NCI-H146 treated with DMSO at 0.1 percent for 48 hours (cell line): ENCODE data around the gene GLO1.

Experiments
- DNase-seq: peaks from one replicate; lab custom pipeline; 2025; ENCODE audit not compliant: unreplicated experiment; lab: John Stamatoyannopoulos, UW

GLO1 gene

DNA sequence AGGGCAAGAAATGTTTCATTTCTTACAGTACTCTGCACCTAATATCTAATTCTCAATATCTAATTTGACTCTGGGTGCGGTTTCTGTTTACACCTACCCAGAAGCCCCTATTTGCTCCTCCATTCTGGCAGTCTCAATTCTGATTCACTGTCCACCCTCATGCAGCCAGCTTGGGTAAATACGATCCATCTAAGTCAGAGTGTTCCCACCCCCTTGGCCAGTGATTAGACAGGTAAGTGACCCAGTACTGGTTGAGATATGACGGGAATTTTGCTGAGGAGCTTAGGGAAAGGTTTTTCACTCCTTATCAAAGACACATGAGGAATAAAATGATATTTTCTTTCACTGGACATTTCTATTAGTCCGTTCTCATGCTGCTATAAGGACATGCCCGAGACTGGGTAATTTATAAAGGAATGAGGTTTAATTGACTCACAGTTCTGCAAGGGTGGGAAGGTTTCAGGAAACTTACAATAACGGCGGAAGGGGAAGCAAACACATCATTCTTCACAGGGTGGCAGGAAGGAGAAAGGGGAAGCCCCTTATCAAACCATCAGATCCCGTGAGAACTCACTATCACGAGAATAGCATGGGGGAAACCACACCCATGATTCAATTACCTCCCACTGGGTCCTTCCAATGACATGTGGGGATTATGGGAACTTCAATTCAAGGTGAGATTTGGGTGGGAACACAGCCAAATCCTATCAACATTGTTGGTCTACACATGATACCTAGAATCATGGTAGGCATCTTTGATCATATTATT lies 29.4 kb downstream of the GLO1 start:
- DNase-seq = no peak

DNA sequence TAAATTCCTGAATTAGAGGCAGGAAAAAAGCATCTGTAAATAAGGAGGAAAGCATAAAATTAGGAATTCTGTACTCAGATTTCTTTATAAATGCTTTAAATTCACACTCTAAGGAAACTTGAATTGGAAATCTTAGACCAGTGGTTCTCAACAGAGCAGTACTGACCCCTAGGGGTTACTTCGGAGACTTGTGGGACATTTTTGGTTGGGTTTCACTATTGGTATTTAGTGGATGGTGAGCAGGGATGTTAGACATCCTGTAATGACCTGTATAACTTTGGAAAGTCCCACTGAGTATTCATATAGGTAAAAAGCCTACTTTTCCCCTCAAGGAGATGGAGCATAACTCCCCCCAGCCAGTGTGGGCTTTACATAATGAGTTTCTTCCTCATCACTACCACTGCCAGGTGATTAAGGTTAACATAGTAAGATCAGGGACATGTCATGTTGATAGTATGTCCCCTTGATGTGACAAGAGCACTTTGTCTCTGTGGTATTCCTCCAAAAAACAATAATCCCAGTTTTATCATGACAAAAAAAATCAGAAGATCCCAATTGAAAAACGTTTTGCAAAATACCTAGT lies 31.0 kb downstream of the GLO1 start:
- peak; percentile 67 for DNase-seq

DNA sequence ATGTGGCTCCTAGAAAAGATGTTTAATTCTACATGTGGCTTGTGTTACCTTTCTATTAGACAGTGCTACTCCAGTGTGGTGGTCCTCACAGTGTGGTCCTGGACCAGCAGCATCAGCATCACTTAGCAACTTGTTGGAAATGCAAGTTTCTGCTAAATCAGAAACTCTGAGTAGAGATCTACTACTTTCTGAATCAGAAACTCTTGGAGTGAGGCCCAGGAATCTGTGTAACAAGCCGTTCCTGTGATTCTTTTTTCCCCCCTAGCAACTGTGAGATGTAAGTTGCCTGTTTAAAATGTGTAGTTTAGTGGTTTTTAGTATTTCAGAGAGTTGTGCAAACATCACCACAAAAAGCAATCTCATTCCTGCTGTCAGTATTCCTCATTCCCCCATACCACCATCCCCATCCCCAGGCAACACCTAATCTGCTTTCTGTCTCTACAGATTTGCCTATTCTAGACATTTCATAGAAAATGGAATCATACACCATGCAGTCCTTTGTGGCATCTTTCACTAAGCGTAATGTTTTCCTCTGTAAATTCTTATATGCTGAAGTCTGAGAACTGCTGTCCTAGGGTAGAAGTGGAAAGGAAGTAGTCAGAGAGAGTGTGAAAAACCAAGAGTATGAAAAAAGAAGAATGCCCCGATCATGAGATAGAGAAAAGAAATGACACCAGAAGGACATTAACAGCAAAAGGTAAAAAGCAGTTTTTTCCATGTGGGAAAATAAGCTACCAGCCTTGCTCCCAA lies 44.4 kb downstream of the GLO1 start:
- no peak for DNase-seq

DNA sequence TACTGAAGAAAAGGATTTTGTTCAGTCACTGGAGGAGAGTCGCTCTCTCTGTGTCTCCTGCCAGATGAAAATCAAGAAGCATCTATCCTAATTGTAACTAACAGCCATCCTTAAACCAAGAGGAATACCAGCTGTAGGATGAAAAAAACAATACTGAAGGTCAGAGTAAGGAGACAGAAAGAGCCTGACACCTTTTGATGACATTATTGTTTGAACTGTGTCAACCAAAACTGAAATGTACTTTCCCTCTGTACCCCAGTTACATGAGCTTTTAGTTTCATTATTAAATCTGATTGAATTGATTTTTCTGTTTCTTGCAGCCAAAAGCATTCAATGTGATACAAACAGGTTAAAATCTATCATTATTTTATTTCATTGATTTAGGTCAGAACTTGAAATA lies 46.0 kb downstream of the GLO1 start:
- DNase-seq = no peak

DNA sequence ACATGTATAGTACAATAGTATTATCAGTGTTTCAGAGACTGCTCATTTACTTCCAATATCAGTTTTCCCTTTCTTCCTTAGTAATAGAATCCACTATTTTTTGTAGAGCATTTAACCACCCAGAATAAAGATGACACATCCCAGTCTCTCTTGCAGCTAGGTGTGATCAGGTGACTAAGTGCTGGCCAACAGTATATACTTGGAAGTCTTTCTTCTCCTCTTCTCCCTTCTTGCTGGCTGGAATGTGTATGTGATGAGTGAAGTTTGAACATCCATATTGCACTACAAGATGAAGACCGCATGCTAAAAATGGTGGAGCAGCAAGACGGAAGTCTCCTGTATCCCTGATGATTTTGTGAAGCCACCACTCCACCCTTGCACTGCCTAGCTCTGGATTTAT lies 48.7 kb downstream of the GLO1 start:
- DNase-seq = no peak

DNA sequence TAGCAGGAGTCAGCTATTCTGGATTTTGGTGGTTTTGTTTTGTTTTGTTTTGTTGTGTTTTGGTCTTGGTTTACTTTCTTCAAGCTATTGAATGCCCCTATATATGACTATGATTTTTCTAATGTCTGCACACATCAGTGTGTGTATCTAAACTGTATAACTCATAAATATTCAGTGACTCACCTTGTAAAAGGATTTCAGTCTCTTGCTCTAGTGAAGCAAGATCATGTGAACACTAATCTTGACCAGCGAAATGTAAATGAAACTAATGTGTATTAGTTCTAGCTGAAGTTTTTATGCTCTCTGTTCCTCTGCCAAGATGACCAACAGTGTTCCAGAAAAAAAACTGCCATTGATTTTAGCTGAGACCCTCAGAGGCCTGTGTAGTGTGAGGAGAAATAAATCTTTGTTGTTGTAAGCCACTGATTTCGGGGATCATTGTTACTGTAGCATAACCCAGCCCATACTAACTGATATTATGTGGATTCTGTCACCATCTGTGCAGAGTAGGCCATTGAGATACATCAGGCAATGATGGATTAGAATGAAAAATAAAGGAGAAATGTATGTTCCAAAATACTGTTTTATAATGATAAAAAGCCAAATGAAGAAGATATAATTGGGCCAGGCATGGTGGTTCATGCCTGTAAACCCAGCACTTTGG lies 51.7 kb downstream of the GLO1 start:
- DNase-seq = no peak

DNA sequence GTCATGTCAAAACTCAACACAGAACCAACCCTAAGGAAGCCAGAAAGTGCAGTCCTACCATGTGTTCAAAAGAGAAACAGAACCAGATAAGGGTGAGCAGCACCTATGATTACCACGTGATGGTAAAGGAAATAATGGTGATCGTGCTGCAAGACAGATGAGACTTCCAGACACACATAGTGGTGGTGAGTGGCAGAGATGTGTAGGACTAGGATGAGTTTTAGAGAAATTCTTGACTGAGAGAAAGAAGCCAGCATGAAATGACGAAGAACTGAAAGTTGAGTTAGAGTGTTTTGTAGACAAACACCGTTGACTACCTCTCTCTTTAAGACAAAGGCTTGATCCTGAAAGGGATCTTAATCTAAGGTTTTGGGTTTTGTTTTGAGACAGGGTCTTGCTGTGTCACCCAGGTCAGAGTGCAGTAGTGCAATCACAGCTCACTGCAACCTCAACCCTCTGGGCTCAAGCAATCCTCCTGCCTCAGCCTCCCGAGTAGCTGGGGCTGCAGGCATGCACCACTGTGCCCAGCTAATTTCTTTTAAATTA lies 52.7 kb downstream of the GLO1 start:
- DNase-seq = no peak

DNA sequence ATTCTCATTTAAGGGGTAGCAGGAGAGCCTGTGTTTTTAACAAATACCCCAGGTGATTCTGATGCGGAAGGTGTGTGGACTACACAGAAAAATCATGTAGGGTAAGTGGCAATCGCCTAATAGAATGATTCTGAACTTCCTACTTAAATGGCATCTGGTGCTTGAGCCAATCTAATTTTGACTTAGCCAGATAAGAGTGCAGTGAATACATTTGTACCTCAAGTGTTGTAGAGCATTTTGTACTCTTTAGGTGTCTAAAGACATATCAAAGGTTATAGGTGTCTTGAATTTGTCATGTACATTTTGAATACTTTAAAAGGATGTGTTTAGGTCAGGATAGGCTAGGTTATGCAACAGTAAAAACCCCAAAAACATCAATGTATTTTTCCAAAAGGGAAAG lies 53.2 kb downstream of the GLO1 start:
- DNase-seq = no peak

DNA sequence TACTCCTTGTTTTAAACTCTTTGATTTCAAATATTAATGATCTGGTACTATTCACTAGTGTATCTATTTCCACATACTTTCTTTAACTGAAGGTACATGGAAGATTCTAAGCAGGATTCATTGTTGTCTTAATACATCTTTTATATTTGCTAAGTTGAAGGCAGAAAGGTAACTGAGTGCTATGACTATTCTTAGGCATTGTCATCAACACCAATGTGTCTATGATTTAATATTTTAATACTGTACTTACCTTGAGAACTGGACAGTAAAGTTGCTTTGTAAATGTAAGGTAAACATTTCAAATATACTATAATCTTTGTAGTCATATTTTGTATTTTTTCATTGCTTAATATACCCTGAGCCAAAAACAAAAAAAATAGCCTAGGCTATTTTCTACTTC lies 54.3 kb downstream of the GLO1 start:
- no peak for DNase-seq

DNA sequence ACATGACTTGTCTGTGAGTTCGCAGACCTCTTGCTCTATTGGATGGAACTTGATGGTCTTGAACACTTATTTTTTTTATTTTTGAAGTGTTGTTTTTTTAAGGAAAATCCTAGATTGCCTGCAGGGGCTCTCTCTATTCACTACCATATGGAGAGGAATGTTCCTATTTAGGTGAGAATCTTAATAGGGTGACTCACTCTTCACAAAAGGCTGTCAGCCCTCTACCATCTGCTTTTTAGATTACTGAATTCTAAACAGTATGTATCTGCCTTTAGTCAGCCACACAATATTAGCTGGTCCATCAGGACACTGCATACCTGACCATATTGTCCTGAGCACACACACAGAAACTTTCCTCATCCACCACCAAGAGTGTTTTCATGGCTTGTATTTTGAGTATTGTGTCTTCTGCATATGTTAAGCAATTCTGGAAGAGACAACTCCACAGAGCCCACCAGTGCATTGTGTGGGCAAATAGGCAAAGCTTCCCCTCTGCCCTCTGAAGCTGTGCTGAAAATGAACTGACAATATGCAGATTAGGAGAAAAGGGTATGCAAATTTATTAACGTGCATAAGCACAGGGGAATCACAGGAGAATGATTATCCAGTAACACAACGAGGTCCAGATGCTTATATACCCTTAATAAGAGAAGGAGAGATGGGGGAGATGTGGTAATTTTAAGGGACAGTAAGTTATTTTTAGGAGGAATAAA lies 56.6 kb downstream of the GLO1 start:
- DNase-seq = no peak

DNA sequence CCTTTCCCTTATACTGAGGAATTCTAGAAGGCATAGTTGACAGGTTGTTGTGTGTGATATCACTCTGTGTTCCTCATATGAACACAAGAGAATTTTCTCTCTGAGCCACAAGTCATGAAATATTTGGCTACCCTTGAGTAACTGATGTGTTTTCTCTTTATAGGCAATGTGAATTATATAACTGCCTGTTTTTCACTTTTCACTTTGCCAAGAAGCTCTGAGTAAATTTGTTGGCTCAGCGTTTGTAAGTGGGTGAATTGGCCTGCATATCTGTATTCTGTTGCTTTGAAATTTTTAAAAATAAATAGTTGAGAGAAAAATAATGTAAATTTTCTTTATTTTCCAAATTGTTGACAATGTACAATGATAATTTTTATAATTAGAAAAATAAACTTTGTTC lies 58.0 kb downstream of the GLO1 start:
- DNase-seq = no peak

DNA sequence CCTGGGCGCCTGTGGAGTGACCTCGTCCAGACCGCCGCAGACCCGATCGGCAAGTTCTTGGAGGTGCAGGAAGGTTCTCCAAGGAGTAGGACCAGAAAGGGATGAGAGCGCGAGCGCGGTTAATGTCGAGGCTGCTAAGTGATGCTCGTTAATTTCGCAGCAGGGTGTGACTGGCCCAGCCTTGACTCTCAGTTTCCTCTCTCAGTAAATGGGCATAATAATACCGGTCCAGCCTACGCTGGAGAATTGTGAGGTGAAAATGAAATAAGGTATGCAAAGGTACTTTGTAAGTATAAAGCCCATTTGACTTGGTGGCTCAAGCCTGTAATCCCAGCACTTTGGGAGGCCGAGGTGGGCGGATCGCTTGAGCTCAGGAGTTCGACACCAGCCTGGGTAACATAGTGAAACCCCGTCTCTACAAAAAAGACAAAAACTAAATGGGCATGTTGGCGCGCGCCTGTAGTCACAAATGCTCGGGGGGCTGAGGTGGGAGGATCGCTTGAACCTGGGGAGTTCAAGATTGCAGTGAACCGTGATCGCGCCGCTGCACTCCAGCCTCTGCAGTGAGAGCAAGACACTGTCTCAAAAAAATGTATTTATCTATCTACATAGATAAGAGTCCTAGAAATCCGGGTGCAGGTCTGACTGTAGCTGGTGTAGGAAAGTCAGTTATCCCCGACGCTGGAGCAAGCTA lies 62.6 kb downstream of the GLO1 start:
- DNase-seq = peak; percentile 66

DNA sequence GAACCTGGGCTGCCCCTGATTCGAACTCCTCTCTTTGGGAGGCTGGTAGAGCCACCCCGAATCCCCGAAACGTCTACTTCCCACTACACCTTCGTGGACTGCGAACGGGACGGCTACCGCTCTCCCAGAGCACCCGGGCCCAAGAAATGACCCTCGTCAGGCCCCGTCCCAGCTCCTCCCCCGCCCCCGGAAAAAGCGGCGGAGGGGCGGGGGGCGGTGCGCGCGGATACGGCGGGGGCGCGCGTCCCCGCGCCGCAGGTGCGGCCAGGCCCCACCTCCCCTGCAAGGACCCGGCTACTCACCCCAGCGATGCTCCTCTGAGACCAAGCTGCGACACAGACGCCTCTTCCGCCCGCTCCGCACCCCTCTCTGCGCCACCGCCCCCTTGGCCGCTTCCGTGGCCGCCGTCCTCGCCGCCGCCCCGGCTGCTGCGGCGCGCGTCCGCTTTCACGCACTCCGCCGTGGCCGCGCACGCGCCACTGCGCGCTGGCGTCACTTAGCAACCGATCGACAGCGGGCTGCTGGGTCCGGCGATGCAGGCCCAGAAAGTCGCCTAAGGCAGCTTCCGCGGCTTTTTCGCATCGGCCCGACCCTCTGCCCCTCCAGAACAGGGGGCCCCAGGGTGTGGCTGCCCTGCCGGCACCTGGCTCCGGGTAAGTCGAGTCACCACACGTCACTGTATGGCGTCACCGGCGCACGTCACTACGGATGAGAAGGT lies 63.3 kb downstream of the GLO1 start, which contains the start of gene BTBD9:
Gene BTBD9, minus strand, starts transcription at position 432 of the 718 bp plus-strand sequence.
- peak; percentile 81 for DNase-seq

DNA sequence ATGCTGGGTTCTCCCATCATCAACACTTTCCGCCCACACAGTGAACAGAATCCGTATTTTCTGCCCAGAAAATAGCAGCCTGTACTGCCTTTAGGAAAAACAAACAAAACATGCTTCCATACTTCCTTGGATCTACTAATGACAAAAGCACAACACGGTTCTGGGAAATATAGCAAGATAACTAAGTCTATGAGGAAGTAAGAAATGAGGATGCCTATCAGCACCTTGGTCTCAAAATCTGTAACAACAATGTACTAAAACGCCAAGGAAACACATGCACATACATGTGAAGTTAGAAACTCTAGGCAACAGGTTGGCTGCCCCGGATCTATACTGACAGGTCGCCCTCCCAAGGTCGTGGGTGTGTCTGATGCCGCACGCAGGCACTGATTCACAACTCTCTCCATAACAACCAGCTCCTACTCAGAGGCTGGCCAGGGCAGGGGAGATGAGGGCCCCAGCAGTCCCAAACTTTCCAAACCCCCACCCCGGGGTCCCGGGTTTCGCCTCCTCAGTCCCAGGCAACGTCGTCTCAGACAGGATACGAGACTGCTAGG lies 63.9 kb downstream of the GLO1 start:
- DNase-seq = peak; percentile 43

DNA sequence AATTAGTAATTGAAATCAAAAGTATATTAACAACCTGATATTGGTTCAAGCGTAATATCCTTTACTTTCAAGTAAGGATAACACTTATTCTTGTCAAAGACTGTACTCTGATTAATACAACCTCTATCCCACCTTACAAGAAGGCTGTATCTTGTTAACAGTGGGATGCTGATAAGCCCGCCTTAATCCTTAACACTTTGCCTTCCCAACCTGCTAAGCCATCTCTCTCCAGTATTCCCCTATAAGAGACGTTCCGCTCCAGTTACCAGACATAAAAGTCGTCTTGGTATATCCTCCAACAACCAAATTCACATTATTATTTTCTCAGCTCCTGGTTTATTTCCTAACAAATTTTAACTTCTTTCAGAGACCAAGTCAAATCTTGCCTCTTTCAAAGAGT lies 65.2 kb downstream of the GLO1 start:
- DNase-seq = no peak

DNA sequence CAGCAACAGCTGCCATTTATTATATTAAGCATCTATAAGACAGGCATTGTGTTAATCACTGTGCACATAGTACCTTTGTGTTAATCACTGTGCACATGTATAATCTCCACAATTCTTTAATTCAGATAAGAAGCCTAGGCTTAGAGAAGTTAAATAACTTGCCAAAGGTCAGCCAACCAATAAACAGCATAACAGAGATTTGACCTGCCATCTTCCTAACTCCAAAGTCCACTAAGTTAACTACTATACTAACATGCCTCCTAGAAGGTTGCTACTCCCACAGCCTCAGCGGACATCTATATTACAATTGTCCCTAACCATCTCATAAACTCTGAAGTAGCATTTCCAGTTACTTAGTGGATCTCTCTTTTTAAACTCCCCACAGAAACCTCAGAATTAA lies 66.9 kb downstream of the GLO1 start:
- DNase-seq = no peak

DNA sequence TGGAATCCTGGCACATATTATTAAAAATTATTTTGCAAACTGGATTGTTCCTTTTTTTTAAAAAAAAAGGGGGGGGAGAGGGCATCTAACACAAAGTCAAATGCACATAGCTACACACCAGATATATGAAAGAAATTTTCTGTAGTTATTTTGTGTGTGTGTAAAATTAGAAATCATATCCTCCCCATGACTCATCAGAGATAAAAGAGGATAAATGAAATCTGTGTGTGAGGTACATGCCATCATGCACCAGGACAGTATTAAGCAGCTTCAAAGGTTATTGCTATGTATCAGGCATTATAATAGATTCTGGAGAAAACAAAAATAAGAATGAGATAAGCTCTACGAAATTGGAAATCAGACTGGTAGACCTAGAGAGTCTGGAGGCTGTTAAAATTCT lies 68.4 kb downstream of the GLO1 start:
- no peak for DNase-seq

DNA sequence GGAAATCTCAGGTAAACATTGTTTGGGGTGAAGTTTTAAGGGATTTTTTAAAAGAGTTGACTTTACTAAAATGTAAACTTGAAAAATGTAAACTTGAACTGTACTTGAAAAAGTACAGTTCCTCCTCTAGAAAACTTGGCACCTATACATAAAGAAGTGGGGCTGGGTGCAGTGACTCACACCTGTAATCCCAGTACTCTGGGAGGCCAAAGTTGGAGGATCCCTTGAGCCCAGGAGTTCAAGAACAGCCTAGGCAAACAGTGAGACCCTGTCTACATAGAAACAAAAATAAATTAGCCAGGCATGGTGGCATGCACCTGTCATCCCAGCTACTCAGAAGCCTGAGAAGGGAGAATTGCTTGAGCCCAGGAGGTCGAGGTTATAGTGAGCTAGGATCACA lies 70.5 kb downstream of the GLO1 start:
- no peak for DNase-seq

DNA sequence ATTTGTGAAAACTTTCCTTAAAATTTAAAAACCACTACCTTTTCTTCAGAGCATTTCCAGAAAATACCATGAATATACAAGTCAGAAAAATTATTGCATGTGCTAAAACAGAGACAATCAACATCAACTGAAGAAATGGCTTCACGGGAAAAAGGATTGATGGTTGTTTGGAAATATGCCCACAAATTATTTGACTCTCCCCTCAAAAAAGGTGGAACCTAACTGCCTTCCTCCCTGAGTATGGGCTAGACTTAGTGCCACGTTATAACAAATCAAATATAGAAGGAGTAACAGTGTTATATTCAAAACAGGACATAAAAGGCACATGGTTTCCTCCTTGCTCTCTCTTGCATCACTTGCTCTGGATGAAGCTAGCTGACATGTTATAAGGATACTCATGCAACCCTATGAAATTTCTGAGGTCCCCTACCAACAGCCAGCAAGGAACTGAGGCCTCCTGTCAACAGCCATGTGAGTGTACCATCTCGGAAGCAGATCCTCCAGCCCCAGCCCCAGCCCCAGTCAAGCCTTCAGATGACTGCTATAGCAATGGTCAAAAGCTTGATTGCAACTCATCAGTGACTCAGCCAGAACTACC lies 71.7 kb downstream of the GLO1 start:
- DNase-seq = no peak
